ENCODE measurements around the gene BLTP1. TPM values are rescaled to one million over a fixed set of nuclear protein-coding genes. Genes with fewer than 3 reads are reported as not detected.
A peak's percentile ranks its signal among the peaks of the same experiment; 100 is the strongest.

The BLTP1 gene
- total RNA-seq, 1 experiment from 2014 or later = 21.5 TPM

DNA sequence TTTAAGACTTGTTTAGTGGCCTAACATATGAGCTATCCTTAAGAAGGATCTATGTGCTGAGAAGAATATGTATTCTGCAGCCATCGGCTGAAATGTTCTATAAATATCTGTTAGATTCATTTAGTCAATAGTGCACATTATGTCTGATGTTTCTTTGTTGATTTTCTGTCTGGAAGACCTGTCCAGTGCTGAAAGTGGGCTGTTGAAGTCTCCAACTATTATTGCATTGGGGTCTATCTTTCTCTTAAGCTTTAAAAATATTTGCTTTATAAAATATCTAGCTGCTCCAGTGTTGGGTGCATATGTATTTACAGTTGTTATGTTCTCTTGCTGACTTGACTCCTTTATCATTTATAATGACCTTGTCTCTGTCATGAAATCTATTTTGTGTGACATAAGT lies 9.4 kb upstream of the BLTP1 start:
- no peak for DNase-seq
- no peak overlapping the region for H3K4me3 ChIP-seq (ENCODE audit: insufficient read depth, low read depth, low read length)
- H3K36me3 ChIP-seq (replicated peaks; ENCODE audit: control insufficient read depth, insufficient read depth, low read length) = no peaks in the 10 kb centered on the region
- no peaks in the 10 kb centered on the region for H3K27me3 ChIP-seq (ENCODE audit: control insufficient read depth, insufficient read depth, low read length)

DNA sequence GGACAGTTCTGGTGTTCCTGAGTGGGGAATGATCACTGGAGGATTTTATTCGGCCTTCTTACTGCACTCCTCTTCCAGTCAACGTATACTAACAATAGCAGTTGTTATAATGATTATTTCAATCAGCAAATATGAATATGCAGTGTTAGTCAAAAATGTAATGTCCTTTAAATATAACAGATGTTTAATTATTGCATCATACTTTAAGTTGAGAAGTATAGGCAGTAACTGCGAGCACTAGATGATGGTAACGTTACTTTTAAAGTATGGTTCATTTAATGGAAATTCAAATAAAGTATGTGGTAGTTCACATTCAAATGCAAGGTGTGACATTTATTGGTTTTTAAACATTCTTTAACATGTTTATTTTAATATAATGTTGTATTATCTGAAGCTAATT lies 5.5 kb upstream of the BLTP1 start:
- no peak for DNase-seq
- Histone ChIP-seq H3K4me3 (ENCODE audit: insufficient read depth, low read depth, low read length) (no peak overlapping the region), H3K36me3 (replicated peaks; ENCODE audit: control insufficient read depth, insufficient read depth, low read length) (no peaks in the 10 kb centered on the region), H3K27me3 (ENCODE audit: control insufficient read depth, insufficient read depth, low read length) (no peaks in the 10 kb centered on the region)

DNA sequence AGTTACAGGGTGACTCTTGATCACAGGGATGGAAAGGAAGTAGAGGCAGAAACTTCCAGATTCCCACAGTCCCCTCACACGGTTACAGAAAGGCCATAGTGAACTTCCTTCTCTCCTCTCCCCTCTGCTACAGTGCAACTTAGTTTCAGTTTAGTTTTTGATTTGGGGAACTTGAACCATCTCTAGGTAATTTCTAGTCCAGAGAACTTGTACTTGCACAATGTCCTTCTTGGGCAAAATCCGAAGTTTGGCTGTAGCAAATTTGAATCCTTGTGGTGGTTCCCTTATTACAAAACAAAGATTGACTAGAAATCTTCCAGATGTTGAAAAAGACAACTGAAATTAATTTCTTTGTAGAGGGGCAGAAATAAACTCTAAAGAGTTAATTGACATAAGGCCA lies 1.2 kb upstream of the BLTP1 start:
- no peak overlapping the region for H3K4me3 ChIP-seq (ENCODE audit: insufficient read depth, low read depth, low read length)
- H3K36me3 ChIP-seq (replicated peaks; ENCODE audit: control insufficient read depth, insufficient read depth, low read length) = no peaks in the 10 kb centered on the region
- no peaks in the 10 kb centered on the region for H3K27me3 ChIP-seq (ENCODE audit: control insufficient read depth, insufficient read depth, low read length)
- DNase-seq = no peak

- Histone ChIP-seq H3K27me3 (ENCODE audit: control insufficient read depth, insufficient read depth, low read length) (no peaks in the 10 kb centered on the region), H3K4me3 (ENCODE audit: insufficient read depth, low read depth, low read length) (peak overlapping the region; percentile 87), H3K36me3 (replicated peaks; ENCODE audit: control insufficient read depth, insufficient read depth, low read length) (no peaks in the 10 kb centered on the region)
- DNase-seq = peak; percentile 50
Measured at GRCh38 chr4:122152711-122153226, 638 bp downstream of the BLTP1 start.

- DNase-seq = no peak
- Histone ChIP-seq H3K4me3 (ENCODE audit: insufficient read depth, low read depth, low read length) (no peak overlapping the region), H3K27me3 (ENCODE audit: control insufficient read depth, insufficient read depth, low read length) (no peaks in the 10 kb centered on the region), H3K36me3 (replicated peaks; ENCODE audit: control insufficient read depth, insufficient read depth, low read length) (no peaks in the 10 kb centered on the region)
Measured at GRCh38 chr4:122156819-122157218, 4.7 kb downstream of the BLTP1 start.

GRCh38 chr4:122163301-122163700 lies 11.2 kb downstream of the BLTP1 start:
- no peaks in the 10 kb centered on the region for H3K27me3 ChIP-seq (ENCODE audit: control insufficient read depth, insufficient read depth, low read length)
- no peak overlapping the region for H3K4me3 ChIP-seq (ENCODE audit: insufficient read depth, low read depth, low read length)
- no peaks in the 10 kb centered on the region for H3K36me3 ChIP-seq (replicated peaks; ENCODE audit: control insufficient read depth, insufficient read depth, low read length)

DNA sequence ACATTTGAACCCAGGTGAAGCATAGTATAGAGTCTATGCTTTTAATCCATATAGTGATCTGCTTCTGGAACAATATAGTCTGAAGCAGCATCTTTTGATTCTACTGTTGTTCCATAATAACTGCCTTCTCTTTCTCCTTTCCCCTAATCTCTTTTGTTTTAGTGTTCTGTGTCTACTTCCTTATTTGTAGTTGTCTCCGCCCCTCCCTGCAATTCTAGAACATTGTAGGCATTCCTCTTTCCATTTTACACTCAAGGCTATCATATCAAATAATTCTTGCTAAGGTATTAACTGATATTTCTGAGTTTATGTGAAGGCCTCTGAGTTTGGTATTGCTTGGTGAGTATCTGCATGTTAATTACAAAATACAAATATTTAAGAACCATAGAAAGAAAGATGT lies 11.6 kb downstream of the BLTP1 start:
- DNase-seq = no peak
- Histone ChIP-seq H3K36me3 (replicated peaks; ENCODE audit: control insufficient read depth, insufficient read depth, low read length) (no peaks in the 10 kb centered on the region), H3K4me3 (ENCODE audit: insufficient read depth, low read depth, low read length) (no peak overlapping the region), H3K27me3 (ENCODE audit: control insufficient read depth, insufficient read depth, low read length) (no peaks in the 10 kb centered on the region)

More at GRCh38 chr4:122163301-122163700, 11.2 kb downstream of the BLTP1 start:
- no peak for DNase-seq

GRCh38 chr4:122167369-122167768 lies 15.2 kb downstream of the BLTP1 start:
- H3K36me3 ChIP-seq (replicated peaks; ENCODE audit: control insufficient read depth, insufficient read depth, low read length) = no peaks in the 10 kb centered on the region
- DNase-seq = no peak
- H3K4me3 ChIP-seq (ENCODE audit: insufficient read depth, low read depth, low read length) = no peak overlapping the region
- no peaks in the 10 kb centered on the region for H3K27me3 ChIP-seq (ENCODE audit: control insufficient read depth, insufficient read depth, low read length)

DNA sequence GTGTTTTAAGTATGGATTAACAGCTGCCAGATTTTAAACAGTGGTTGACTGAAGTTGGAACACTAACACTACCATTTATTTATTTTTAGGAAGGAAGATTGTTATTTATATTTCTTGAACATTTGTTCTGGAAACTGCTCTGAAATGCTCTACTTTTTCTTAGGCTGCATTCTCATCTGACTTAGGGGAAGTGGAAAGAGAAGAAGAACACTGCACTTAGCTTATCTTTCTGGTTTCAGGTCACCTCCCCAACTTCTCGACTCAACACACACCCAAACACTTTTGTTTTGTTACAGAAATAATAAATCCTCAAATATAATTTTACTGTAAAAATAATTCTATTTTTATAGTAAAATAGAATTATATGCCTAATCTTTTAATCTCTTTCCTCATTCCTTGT lies 18.6 kb downstream of the BLTP1 start:
- H3K36me3 ChIP-seq (replicated peaks; ENCODE audit: control insufficient read depth, insufficient read depth, low read length) = no peaks in the 10 kb centered on the region
- no peak overlapping the region for H3K4me3 ChIP-seq (ENCODE audit: insufficient read depth, low read depth, low read length)
- no peak for DNase-seq
- no peaks in the 10 kb centered on the region for H3K27me3 ChIP-seq (ENCODE audit: control insufficient read depth, insufficient read depth, low read length)

- no peak for DNase-seq
- H3K36me3 ChIP-seq (replicated peaks; ENCODE audit: control insufficient read depth, insufficient read depth, low read length) = no peaks in the 10 kb centered on the region
- no peak overlapping the region for H3K4me3 ChIP-seq (ENCODE audit: insufficient read depth, low read depth, low read length)
Measured at GRCh38 chr4:122171323-122171722, 19.2 kb downstream of the BLTP1 start.

DNA sequence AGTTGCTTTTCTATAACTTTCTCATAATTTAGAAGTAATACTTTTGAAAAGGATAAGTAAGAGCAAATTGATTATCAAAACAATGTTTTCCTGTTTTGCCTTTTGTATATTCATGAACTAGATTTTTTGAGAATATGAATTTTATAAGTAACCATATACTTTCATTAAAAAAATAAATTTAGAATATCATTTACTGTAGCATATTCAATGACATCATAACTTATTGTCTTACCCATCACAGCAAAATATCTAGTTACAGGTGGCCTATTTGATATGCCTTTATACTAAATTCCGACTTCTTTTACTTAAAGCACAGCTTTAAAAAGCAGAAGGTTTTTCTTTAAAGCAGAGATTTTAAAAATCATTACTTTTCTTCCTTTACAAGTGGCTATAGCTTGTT lies 20.1 kb downstream of the BLTP1 start:
- Histone ChIP-seq H3K36me3 (replicated peaks; ENCODE audit: control insufficient read depth, insufficient read depth, low read length) (no peaks in the 10 kb centered on the region), H3K27me3 (ENCODE audit: control insufficient read depth, insufficient read depth, low read length) (no peaks in the 10 kb centered on the region), H3K4me3 (ENCODE audit: insufficient read depth, low read depth, low read length) (no peak overlapping the region)
- DNase-seq = no peak

More at GRCh38 chr4:122171323-122171722, 19.2 kb downstream of the BLTP1 start:
- no peaks in the 10 kb centered on the region for H3K27me3 ChIP-seq (ENCODE audit: control insufficient read depth, insufficient read depth, low read length)

GRCh38 chr4:122178961-122179360 lies 26.8 kb downstream of the BLTP1 start:
- DNase-seq = no peak
- Histone ChIP-seq H3K4me3 (ENCODE audit: insufficient read depth, low read depth, low read length) (no peak overlapping the region), H3K36me3 (replicated peaks; ENCODE audit: control insufficient read depth, insufficient read depth, low read length) (peaks cover 2% of the 10 kb centered on the region), H3K27me3 (ENCODE audit: control insufficient read depth, insufficient read depth, low read length) (no peaks in the 10 kb centered on the region)

GRCh38 chr4:122195718-122196117 lies 43.6 kb downstream of the BLTP1 start:
- Histone ChIP-seq H3K4me3 (ENCODE audit: insufficient read depth, low read depth, low read length) (no peak overlapping the region), H3K27me3 (ENCODE audit: control insufficient read depth, insufficient read depth, low read length) (no peaks in the 10 kb centered on the region), H3K36me3 (replicated peaks; ENCODE audit: control insufficient read depth, insufficient read depth, low read length) (peaks cover 1% of the 10 kb centered on the region)
- no peak for DNase-seq
